OCI-LY7 (cell line): ENCODE data around the gene SREK1. TPM values are rescaled to one million over a fixed set of nuclear protein-coding genes. Genes with fewer than 3 reads are reported as not detected.
"Not testable (repeated sequence)": the region's sequence is repeated elsewhere in the genome, so short reads cannot be mapped to it uniquely, and the experiment has no call there.

Experiments
- BruUV-seq: library from RNA; stranded (reverse); fragments of 400-500 nt; replicated peaks from 2 replicates; lab custom pipeline; 2021; lab: Mats Ljungman, UMichigan
- CTCF ChIA-PET: fragments of 300-600 bp; sonication (Branson Sonifier 250); formaldehyde crosslinking; loops from one replicate; lab custom pipeline; 2022; ENCODE audit warnings: antibody characterized with exemption; ENCODE audit not compliant: unreplicated experiment; lab: Charles Lee
- POLR2A ChIA-PET: fragments of 300-600 bp; sonication (Branson Sonifier 250); formaldehyde crosslinking; loops from one replicate; lab custom pipeline; 2022; ENCODE audit warnings: antibody characterized with exemption; lab: Charles Lee
- DNase-seq: peaks from one replicate; pipeline ENCODE4 v3.0.0-alpha.2; 2015; ENCODE audit warnings: low spot score
- H2AFZ ChIP-seq: fragments of 200-600 bp; sonication (generic), shearing (Covaris generic); 2 replicates; pipeline ENCODE4 v1.6.1; 2014; ENCODE audit warnings: mild to moderate bottlenecking, antibody characterized with exemption, low read length, moderate library complexity
- H3K27ac ChIP-seq: fragments of 200-600 bp; sonication (generic); 2 replicates; pipeline ENCODE4 v1.5.1; 2014; ENCODE audit warnings: mixed run types, low read depth, mild to moderate bottlenecking, moderate library complexity, low read length, inconsistent platforms; ENCODE audit not compliant: poor library complexity, severe bottlenecking
- H3K36me3 ChIP-seq: fragments of 200-600 bp; sonication (generic); 2 replicates; pipeline ENCODE4 v1.6.1; 2014; ENCODE audit warnings: mild to moderate bottlenecking, antibody characterized with exemption, low read length, moderate library complexity, mixed read lengths; ENCODE audit not compliant: insufficient read depth
- H3K4me1 ChIP-seq: fragments of 200-600 bp; sonication (generic); 2 replicates; pipeline ENCODE4 v1.5.1; 2014; ENCODE audit warnings: mild to moderate bottlenecking, low read length; ENCODE audit not compliant: insufficient read depth, poor library complexity, severe bottlenecking
- H3K4me2 ChIP-seq: fragments of 200-600 bp; sonication (generic); 2 replicates; pipeline ENCODE4 v1.6.1; 2014; ENCODE audit warnings: mild to moderate bottlenecking, low read length
- H3K4me3 ChIP-seq: fragments of 200-600 bp; sonication (generic); 2 replicates; pipeline ENCODE4 v1.5.1; 2014; ENCODE audit warnings: mild to moderate bottlenecking, low read depth, low read length; ENCODE audit not compliant: poor library complexity, severe bottlenecking
- H3K79me2 ChIP-seq: fragments of 200-600 bp; sonication (generic); 2 replicates; pipeline ENCODE4 v1.6.1; 2016; ENCODE audit warnings: low read depth, mild to moderate bottlenecking, low read length, moderate library complexity, mixed read lengths; ENCODE audit not compliant: insufficient read depth
- H3K9me2 ChIP-seq: fragments of 200-600 bp; sonication (generic); 2 replicates; pipeline ENCODE4 v1.6.1; 2016; ENCODE audit warnings: mild to moderate bottlenecking, low read length, mixed read lengths; ENCODE audit not compliant: insufficient read depth
- H3K9me3 ChIP-seq: fragments of 200-600 bp; sonication (generic); 2 replicates; pipeline ENCODE4 v1.6.1; 2014; ENCODE audit warnings: mild to moderate bottlenecking, mixed run types, low read length, mixed read lengths
- H4K20me1 ChIP-seq: fragments of 200-600 bp; sonication (generic); 2 replicates; pipeline ENCODE4 v1.6.1; 2014; ENCODE audit warnings: mild to moderate bottlenecking, antibody characterized with exemption, low read length, moderate library complexity, mixed read lengths; ENCODE audit not compliant: insufficient read depth
- EZH2phosphoT487 ChIP-seq: fragments of 200-600 bp; sonication (generic); IDR thresholded peaks from 2 replicates; pipeline ENCODE4 v1.6.1; 2018; ENCODE audit warnings: low read depth, borderline replicate concordance, mild to moderate bottlenecking, mixed run types, antibody characterized with exemption, low read length, moderate library complexity, mixed read lengths
- intact Hi-C: fragments of 100-400 bp; cut with micrococcal nuclease; formaldehyde crosslinking; loops from one replicate; pipeline ENCODE4 v1.10.0; 2022; ENCODE audit not compliant: unreplicated experiment
- total RNA-seq, 2 experiments: library from RNA; depleted of rRNA in 1 of 2; stranded (reverse); fragments of >200 nt in 1 of 2; shearing (Covaris generic) in 1 of 2; gene quantifications; 2 replicates each; pipeline ENCODE4 v1.2.3, GENCODE V29; 2014 to 2022
- TF ChIP-seq, protein P1 (sequence below): fragments of 200-600 bp; sonication (generic); conservative IDR thresholded peaks from 2 replicates; pipeline ENCODE4 v1.5.1; 2014; ENCODE audit warnings: mild to moderate bottlenecking, antibody characterized with exemption, low read length, moderate library complexity, mixed read lengths

Gene SREK1
- total RNA-seq, 2 experiments from 2014 or later = 95.1 to 101 TPM

DNA sequence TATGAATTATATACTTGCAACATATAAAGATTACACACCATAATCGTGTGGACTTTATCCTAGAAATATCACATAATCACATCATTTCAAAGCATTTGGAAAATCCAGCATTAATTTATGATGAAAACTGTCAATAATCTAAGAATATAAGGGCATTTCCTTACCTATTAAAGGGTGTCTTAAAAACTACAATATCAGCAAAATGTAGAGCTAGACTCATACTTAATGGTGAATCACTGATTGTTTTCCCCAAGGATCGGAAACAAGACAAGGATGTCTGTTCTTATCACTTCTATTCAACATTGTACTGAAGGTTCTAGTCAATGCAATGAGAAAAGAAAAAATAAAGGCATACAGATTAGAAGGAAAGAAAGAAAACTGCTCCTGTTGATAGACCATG, 8.0 kb upstream of the SREK1 start:
- Histone ChIP-seq H3K36me3 (no peaks in the 10 kb centered on the region), H2AFZ (no peak overlapping the region), H4K20me1 (no peaks in the 10 kb centered on the region), H3K79me2 (no peaks in the 10 kb centered on the region), H3K9me3 (no peaks in the 10 kb centered on the region), H3K4me2 (no peak overlapping the region), H3K4me3 (no peak overlapping the region), H3K4me1 (no peaks in the 10 kb centered on the region), H3K9me2 (peaks cover 7% of the 10 kb centered on the region; the same call in 1 of the 2 replicates), H3K27ac (no peak overlapping the region)
- intact Hi-C loops = no loop called here
- BruUV-seq = no TSS peak
- CTCF ChIA-PET = no interaction called here
- POLR2A ChIA-PET = interaction anchor here (1.4 kb wide), 1 partner anchor 29 kb away, joined by 4 read pairs; no protein-coding TSS in a partner anchor
- TF ChIP-seq EZH2phosphoT487 = no peak
- TF ChIP-seq, protein P1, sequence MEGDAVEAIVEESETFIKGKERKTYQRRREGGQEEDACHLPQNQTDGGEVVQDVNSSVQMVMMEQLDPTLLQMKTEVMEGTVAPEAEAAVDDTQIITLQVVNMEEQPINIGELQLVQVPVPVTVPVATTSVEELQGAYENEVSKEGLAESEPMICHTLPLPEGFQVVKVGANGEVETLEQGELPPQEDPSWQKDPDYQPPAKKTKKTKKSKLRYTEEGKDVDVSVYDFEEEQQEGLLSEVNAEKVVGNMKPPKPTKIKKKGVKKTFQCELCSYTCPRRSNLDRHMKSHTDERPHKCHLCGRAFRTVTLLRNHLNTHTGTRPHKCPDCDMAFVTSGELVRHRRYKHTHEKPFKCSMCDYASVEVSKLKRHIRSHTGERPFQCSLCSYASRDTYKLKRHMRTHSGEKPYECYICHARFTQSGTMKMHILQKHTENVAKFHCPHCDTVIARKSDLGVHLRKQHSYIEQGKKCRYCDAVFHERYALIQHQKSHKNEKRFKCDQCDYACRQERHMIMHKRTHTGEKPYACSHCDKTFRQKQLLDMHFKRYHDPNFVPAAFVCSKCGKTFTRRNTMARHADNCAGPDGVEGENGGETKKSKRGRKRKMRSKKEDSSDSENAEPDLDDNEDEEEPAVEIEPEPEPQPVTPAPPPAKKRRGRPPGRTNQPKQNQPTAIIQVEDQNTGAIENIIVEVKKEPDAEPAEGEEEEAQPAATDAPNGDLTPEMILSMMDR = no peak
- DNase-seq = no peak

GRCh38 chr5:66136944-66137343, 7.2 kb upstream of the SREK1 start:
- DNase-seq, BruUV-seq, H3K9me2 ChIP-seq, H3K9me3 ChIP-seq, POLR2A ChIA-PET, H2AFZ ChIP-seq, H3K4me1 ChIP-seq, H3K36me3 ChIP-seq, H3K79me2 ChIP-seq, CTCF ChIA-PET, intact Hi-C loops, H3K4me3 ChIP-seq, H3K4me2 ChIP-seq, H3K27ac ChIP-seq, H4K20me1 ChIP-seq: not testable (repeated sequence)

GRCh38 chr5:66138637-66139317, 5.3 kb upstream of the SREK1 start:
- intact Hi-C loops = no loop called here
- Histone ChIP-seq H3K9me2 (peaks cover 7% of the 10 kb centered on the region; the same call in 1 of the 2 replicates), H3K4me2 (no peak overlapping the region), H4K20me1 (no peaks in the 10 kb centered on the region), H3K4me3 (no peak overlapping the region), H3K4me1 (peaks cover 8% of the 10 kb centered on the region), H3K36me3 (no peaks in the 10 kb centered on the region), H3K9me3 (no peaks in the 10 kb centered on the region), H3K79me2 (no peaks in the 10 kb centered on the region), H3K27ac (no peak overlapping the region), H2AFZ (no peak overlapping the region)
- ChIA-PET POLR2A (interaction anchor here (0.7 kb wide), 1 partner anchor 298 kb away, joined by 5 read pairs; no protein-coding TSS in a partner anchor), CTCF (no interaction called here)
- BruUV-seq = no TSS peak
- DNase-seq = no peak
- TF ChIP-seq, protein P1 = no peak
- no peak for TF ChIP-seq EZH2phosphoT487
